Astrocyte (in vitro differentiated cells and primary cell): Measurements from ENCODE around the gene USP17L28.
"Not testable (repeated sequence)": the region's sequence is repeated elsewhere in the genome, so short reads cannot be mapped to it uniquely, and the experiment has no call there.

Experiments
- EZH2 ChIP-seq: IDR thresholded peaks from 2 replicates; pipeline ENCODE4 v1.6.1; 2012; ENCODE audit warnings: mild to moderate bottlenecking, low read length, inconsistent platforms; ENCODE audit not compliant: insufficient read depth
- TF ChIP-seq, protein P1 (sequence below): IDR thresholded peaks from 2 replicates; pipeline ENCODE4 v1.5.1; 2011; ENCODE audit warnings: low read depth, mild to moderate bottlenecking, inconsistent platforms, low read length, moderate library complexity; ENCODE audit not compliant: insufficient read depth

DNA sequence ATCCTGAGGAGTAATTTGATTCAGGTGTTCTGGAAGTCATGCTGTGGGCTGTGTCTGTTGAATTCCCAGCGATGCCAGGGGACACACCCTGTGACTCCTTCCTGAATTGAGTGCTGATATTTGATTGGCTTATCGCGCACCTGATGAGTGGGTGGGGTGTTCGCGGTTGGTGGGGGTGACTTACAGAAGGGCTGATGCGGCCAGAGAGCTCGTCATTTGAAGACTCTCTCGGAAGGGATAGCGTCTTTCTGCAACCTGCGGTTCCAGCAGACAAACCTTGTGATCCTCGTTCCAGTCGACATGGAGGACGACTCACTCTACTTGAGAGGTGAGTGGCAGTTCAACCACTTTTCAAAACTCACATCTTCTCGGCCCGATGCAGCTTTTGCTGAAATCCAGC lies 4.6 kb downstream of the USP17L28 start, which contains the start of gene USP17L29:
- TF ChIP-seq, protein P1, sequence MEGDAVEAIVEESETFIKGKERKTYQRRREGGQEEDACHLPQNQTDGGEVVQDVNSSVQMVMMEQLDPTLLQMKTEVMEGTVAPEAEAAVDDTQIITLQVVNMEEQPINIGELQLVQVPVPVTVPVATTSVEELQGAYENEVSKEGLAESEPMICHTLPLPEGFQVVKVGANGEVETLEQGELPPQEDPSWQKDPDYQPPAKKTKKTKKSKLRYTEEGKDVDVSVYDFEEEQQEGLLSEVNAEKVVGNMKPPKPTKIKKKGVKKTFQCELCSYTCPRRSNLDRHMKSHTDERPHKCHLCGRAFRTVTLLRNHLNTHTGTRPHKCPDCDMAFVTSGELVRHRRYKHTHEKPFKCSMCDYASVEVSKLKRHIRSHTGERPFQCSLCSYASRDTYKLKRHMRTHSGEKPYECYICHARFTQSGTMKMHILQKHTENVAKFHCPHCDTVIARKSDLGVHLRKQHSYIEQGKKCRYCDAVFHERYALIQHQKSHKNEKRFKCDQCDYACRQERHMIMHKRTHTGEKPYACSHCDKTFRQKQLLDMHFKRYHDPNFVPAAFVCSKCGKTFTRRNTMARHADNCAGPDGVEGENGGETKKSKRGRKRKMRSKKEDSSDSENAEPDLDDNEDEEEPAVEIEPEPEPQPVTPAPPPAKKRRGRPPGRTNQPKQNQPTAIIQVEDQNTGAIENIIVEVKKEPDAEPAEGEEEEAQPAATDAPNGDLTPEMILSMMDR, result not testable (repeated sequence)
- TF ChIP-seq EZH2, result not testable (repeated sequence)
